Spleen (tissue), 11 donors: ENCODE results near the gene SPEN. TPM values are rescaled to one million over a fixed set of nuclear protein-coding genes. Genes with fewer than 3 reads are reported as not detected.
A peak's percentile ranks its signal among the peaks of the same experiment; 100 is the strongest.
"Not testable (repeated sequence)": the region's sequence is repeated elsewhere in the genome, so short reads cannot be mapped to it uniquely, and the experiment has no call there.

Experiments
- DNase-seq: peaks from one replicate; pipeline ENCODE4 v3.0.0-alpha.2; 2020
- H3K27ac ChIP-seq, 8 donors: fragments of 200-600 bp; sonication (generic) in 7 of 8; 1 replicate in 4 of 8; 2 replicates in 4 of 8; pipeline versions ENCODE4 v1.5.0 to v1.8.0; 2016 to 2021; ENCODE audit warnings: inconsistent platforms in 4 of 8, mild to moderate bottlenecking in 4 of 8, moderate library complexity in 1 of 8
- H3K27me3 ChIP-seq, 7 donors: fragments of 200-600 bp; sonication (generic) in 6 of 7; replicated peaks in 1 of 7; 1 replicate in 4 of 7; 2 replicates in 3 of 7; pipeline versions ENCODE4 v1.5.0 to v1.8.0; 2016 to 2021; ENCODE audit warnings: inconsistent platforms in 3 of 7, mild to moderate bottlenecking in 1 of 7
- H3K36me3 ChIP-seq, 6 donors: fragments of 200-600 bp; sonication (generic) in 5 of 6; 1 replicate in 4 of 6; 2 replicates in 2 of 6; pipeline versions ENCODE4 v1.5.0 to v1.8.0; 2016 to 2021; ENCODE audit warnings: inconsistent platforms in 2 of 6
- H3K4me1 ChIP-seq, 6 donors: fragments of 200-600 bp; sonication (generic) in 5 of 6; 1 replicate in 3 of 6; 2 replicates in 3 of 6; pipeline versions ENCODE4 v1.5.0 to v1.8.0; 2016 to 2021; ENCODE audit warnings: inconsistent platforms in 3 of 6
- H3K4me3 ChIP-seq, 8 donors: fragments of 200-600 bp; sonication (generic) in 7 of 8; 1 replicate in 4 of 8; 2 replicates in 4 of 8; pipeline versions ENCODE4 v1.5.0 to v1.8.0; 2016 to 2021; ENCODE audit warnings: inconsistent platforms in 4 of 8, mild to moderate bottlenecking in 4 of 8, moderate library complexity in 2 of 8
- H3K9me3 ChIP-seq, 8 donors: fragments of 200-600 bp; sonication (generic) in 7 of 8; 1 replicate in 4 of 8; 2 replicates in 4 of 8; pipeline versions ENCODE4 v1.5.0 to v1.8.0; 2016 to 2021; ENCODE audit warnings: inconsistent platforms in 4 of 8
- POLR2A ChIP-seq, 3 donors: fragments of 450-650 bp; IDR thresholded peaks; one replicate each; pipeline ENCODE4 v1.5.1; 2017; ENCODE audit warnings: antibody characterized with exemption in 3 of 3, mild to moderate bottlenecking in 1 of 3
- POLR2AphosphoS5 ChIP-seq, 3 donors: sonication (generic); formaldehyde crosslinking; IDR thresholded peaks; one replicate each; pipeline ENCODE4 v1.5.1; 2017; ENCODE audit warnings: antibody characterized with exemption in 3 of 3
- WGBS, 5 donors: extraction: QIAGEN DNeasy Blood & Tissue Kit in 3 of 5; methylation state at CpG; one replicate each; pipeline versions ENCODE4 v1.1.5 to v1.1.7; 2013 to 2018; 5-methylcytosine and 5-hydroxymethylcytosine counted together
- intact Hi-C: fragments of 100-400 bp; cut with DNase I; formaldehyde crosslinking; loops from one replicate; pipeline ENCODE4 v1.15.0; 2023; ENCODE audit warnings: low total_unique reads
- polyA plus RNA-seq, 3 donors: library from polyadenylated mRNA; stranded (reverse); fragments of 200-250 nt; gene quantifications; one replicate each; pipeline ENCODE4 v1.2.1, GENCODE V29; 2013
- total RNA-seq, 7 donors: library from RNA; depleted of rRNA in 3 of 7; stranded (reverse); fragments of >200 nt in 3 of 7; fragmentation: NEBNext Ultra II Directional in 4 of 7; extraction: Animal tissue kit (Norgen Biotek cat#: 25700) in 4 of 7; gene quantifications; one replicate each; pipeline versions ENCODE4 v1.1.0 to v1.2.1, GENCODE V29; 2016 to 2021
- TF ChIP-seq, protein P1 (sequence below), 11 experiments: fragments of 200-600 bp in 7 of 11; fragments of 450-650 bp in 4 of 11; sonication (generic) in 4 of 11; IDR thresholded peaks in 8 of 11; conservative IDR thresholded peaks in 3 of 11; 1 replicate in 7 of 11; 2 replicates in 4 of 11; pipeline versions ENCODE4 v1.4.0 to v1.8.0; 2016 to 2021; ENCODE audit warnings: antibody characterized with exemption in 11 of 11, inconsistent platforms in 4 of 11, mild to moderate bottlenecking in 1 of 11
- donor health status: healthy with polysubstance abuse.
- donor health status: DM: no; HTN: no; CAD: no; lungs with moderate emphysema.
- donor health status: DM: no; HTN: no; CAD: no.
- donor health status: Bipolar disorder and iron deficiency.
- donor health status: healthy.
- donor health status: DM: no; HTN: no; CAD: no.
- donor health status: DM: yes; HTN: yes; CAD: no.

SPEN gene
- total and polyA plus RNA-seq, 10 donors, result 8.0 to 75.9 (median 58.4) TPM

DNA sequence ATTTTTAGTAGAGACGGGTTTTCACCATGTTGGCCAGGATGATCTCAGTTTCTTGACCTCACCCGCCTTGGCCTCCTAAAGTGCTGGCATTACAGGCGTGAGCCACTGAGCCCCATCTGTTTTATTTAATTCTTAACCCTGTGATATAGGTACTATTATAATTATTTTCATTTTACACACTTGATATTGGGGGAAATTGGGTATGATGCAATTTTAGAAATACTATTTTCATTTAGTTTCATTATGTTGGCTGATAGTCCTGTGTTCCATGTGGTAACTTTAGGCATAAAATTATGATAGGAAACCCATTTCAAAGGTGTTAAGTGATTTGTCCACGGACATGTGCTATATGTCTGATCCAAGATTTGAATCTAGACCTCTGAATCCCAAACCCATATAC, 61.1 kb downstream of the SPEN start:
- H3K9me3 ChIP-seq, result no peaks in the 10 kb centered on the region
- H3K4me1 ChIP-seq, result peaks cover 0 to 40% (median 4%) of the 10 kb centered on the region in 6 donors
- TF ChIP-seq, protein P1, sequence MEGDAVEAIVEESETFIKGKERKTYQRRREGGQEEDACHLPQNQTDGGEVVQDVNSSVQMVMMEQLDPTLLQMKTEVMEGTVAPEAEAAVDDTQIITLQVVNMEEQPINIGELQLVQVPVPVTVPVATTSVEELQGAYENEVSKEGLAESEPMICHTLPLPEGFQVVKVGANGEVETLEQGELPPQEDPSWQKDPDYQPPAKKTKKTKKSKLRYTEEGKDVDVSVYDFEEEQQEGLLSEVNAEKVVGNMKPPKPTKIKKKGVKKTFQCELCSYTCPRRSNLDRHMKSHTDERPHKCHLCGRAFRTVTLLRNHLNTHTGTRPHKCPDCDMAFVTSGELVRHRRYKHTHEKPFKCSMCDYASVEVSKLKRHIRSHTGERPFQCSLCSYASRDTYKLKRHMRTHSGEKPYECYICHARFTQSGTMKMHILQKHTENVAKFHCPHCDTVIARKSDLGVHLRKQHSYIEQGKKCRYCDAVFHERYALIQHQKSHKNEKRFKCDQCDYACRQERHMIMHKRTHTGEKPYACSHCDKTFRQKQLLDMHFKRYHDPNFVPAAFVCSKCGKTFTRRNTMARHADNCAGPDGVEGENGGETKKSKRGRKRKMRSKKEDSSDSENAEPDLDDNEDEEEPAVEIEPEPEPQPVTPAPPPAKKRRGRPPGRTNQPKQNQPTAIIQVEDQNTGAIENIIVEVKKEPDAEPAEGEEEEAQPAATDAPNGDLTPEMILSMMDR (IDR thresholded peaks at IDR 0.05 in 8 of 11, conservative IDR thresholded peaks at IDR 0.05 in 3 of 11), result no peak
- TF ChIP-seq POLR2A (IDR thresholded peaks at IDR 0.05) (no peak), POLR2AphosphoS5 (IDR thresholded peaks at IDR 0.05) (no peak)
- 94 to 97% (median 96%) methylated on average over 4 of the region's 4 CpGs for WGBS, 5 donors
- intact Hi-C loops, result loop anchor here (10.0 kb wide), 1 partner anchor 94 kb away; no protein-coding TSS in a partner anchor
- H3K36me3 ChIP-seq, result peaks cover 0 to 84% (median 42%) of the 10 kb centered on the region in 6 donors
- H3K27me3 ChIP-seq, result no peaks in the 10 kb centered on the region
- DNase-seq, result no peak
- no peak overlapping the region for H3K4me3 ChIP-seq
- H3K27ac ChIP-seq, result no peak overlapping the region

DNA sequence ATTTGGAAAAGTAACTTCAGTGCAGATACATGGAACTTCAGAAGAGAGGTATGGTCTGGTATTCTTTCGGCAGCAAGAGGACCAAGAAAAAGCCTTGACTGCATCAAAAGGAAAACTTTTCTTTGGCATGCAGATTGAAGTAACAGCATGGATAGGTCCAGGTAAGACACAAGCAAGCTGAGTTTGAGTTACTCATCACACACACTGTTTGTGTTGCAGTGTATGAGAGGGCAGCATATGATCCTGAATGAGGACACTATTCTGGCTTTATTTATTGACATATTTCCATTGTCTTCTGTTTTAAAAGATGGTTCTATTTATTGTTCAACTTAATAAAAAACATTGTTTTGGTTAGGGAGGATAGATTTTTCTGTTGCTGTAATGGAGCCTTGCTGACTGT, 63.6 kb downstream of the SPEN start:
- peaks cover 0 to 93% (median 41%) of the 10 kb centered on the region in 6 donors for H3K36me3 ChIP-seq
- no peak for TF ChIP-seq POLR2AphosphoS5 (IDR thresholded peaks at IDR 0.05)
- TF ChIP-seq POLR2A (IDR thresholded peaks at IDR 0.05), result no peak
- TF ChIP-seq, protein P1 (IDR thresholded peaks at IDR 0.05 in 8 of 11, conservative IDR thresholded peaks at IDR 0.05 in 3 of 11), result no peak
- WGBS, 5 donors, result 93 to 100% (median 100%) methylated on average over 1 of the region's 1 CpG
- H3K27me3 ChIP-seq, result no peaks in the 10 kb centered on the region
- intact Hi-C loops, result loop anchor here (10.0 kb wide), 1 partner anchor 56 kb away; no protein-coding TSS in a partner anchor
- H3K9me3 ChIP-seq, result no peaks in the 10 kb centered on the region
- no peak for DNase-seq
- no peak overlapping the region for H3K27ac ChIP-seq
- no peak overlapping the region for H3K4me3 ChIP-seq
- H3K4me1 ChIP-seq, result peaks cover 2 to 33% (median 10%) of the 10 kb centered on the region in 6 donors

DNA sequence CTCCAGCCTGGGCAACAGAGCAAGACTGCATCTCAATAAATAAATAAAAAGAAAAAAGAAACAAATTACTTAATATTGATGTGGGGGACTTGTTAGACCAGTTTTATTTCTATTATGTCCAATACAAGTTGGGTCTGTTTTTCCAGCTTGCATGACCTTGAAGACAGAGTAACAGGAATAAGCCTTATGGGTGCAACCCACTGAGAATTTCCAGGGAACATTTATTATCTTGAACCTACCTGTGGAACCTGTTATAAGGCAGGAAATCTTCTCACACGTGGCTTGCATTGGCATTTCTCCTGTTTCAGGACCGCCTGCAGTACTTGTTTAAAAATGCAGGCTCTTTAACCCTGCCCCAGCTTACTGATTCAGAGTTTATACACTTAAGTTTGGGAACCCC, 64.4 kb downstream of the SPEN start:
- H3K36me3 ChIP-seq, result peaks cover 0 to 95% (median 41%) of the 10 kb centered on the region in 6 donors
- intact Hi-C loops, result loop anchor here (10.0 kb wide), 1 partner anchor 57 kb away; no protein-coding TSS in a partner anchor
- H3K4me1 ChIP-seq, result peaks cover 10 to 40% (median 18%) of the 10 kb centered on the region in 6 donors
- H3K27me3 ChIP-seq, result no peaks in the 10 kb centered on the region
- no peak for DNase-seq
- no peak overlapping the region for H3K4me3 ChIP-seq
- no peak overlapping the region for H3K27ac ChIP-seq
- no peaks in the 10 kb centered on the region for H3K9me3 ChIP-seq
- no peak for TF ChIP-seq POLR2AphosphoS5 (IDR thresholded peaks at IDR 0.05)
- TF ChIP-seq POLR2A (IDR thresholded peaks at IDR 0.05), result no peak
- TF ChIP-seq, protein P1 (IDR thresholded peaks at IDR 0.05 in 8 of 11, conservative IDR thresholded peaks at IDR 0.05 in 3 of 11), result no peak
- 86 to 93% (median 91%) methylated on average over 2 of the region's 2 CpGs for WGBS, 5 donors

DNA sequence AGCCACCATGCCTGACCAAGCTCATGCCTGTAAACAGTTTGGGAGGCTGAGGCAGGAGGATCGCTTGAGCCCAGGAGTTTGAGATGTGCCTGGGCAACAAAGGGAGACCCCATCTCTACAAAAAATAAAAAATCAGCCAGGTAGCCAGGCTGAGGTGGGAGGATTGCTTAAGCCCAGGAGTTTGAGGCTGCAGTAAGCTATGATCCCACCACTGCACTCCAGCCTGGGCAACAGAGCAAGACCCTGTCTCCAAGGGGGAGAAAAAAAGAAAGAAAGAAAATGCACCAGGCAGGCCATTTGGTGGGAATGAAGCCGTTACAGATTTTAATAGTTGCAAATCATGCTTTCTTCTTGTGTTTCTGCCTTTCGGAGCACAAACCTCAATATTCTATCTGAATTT, 66.1 kb downstream of the SPEN start:
- not testable (repeated sequence) for H3K9me3 ChIP-seq, H3K4me3 ChIP-seq, H3K27me3 ChIP-seq, DNase-seq
- intact Hi-C loops, result loop anchor here (10.0 kb wide), 1 partner anchor 59 kb away; no protein-coding TSS in a partner anchor
- Histone ChIP-seq H3K27ac (peak overlapping the region in 1 of 8 donors; percentile 16), H3K4me1 (peaks cover 13 to 43% (median 29%) of the 10 kb centered on the region in 6 donors), H3K36me3 (peaks cover 0 to 96% (median 50%) of the 10 kb centered on the region in 6 donors)
- WGBS, 5 donors, result 97 to 99% (median 98%) methylated on average over 3 of the region's 3 CpGs
